NCI-H1105 (cell line): ENCODE results near the gene JAML.

Source experiments
- DNase-seq: peaks from one replicate; lab custom pipeline; 2025; lab: John Stamatoyannopoulos, UW

The JAML gene

DNA sequence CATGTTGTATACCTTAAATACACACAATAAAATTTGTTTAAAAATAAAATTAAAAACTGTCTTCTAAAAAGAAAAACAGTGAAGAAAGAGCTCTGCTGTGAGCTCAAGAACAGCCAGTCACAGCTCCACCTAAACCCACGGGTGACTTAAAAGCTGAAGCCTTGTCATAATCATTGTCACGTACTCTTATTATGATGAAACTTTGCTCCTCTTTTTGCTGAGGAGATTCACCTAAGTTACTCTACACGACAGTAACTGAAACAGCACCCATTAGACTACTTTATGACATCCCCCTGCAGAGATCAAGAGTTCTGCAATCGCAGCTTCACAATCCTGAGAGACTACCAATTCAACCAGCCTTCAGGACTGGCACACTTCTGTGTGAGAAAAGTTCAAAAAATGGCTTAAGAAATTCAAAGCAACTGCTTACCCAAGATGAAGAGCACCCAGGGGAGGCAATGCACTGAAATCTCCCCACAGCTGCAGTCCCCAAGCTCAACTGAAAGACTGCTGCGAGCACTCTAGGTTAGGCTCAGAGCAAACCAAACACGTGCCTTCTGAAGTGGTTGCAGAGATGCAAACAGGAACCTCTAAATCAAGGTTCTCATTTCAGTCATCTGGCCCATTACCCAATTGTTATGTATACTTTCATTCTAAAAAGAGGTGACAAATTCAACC lies at the start of gene JAML:
JAML (minus strand) TSS at position 501 of the 678 bp plus-strand sequence. CDS start 10,145 bp downstream, outside the sequence.
- DNase-seq = no peak

DNA sequence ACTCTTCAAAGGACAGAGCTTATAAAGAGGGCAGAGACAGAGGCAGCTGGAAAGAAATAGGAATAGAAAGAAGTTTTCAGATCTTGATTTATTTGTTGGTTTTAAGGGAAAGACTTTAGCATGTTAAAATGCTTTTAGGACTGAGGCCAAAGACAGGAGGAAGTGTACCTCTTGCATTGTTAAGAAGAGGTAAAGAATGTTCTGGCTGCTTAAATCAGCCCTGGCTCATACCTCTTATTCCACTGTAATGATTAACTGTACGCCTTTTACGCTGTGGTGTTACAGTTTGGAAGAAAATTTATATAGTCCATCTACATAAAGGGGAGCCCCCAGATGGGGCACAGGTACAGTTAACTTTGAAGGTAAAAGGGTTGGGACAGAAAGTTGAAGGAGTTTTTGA lies 49.4 kb upstream of the JAML start:
- no peak for DNase-seq

GRCh38 chr11:118272001-118272400 lies 47.2 kb upstream of the JAML start:
- DNase-seq = no peak

- DNase-seq = peak; percentile 28
Measured at GRCh38 chr11:118267486-118267885, 42.7 kb upstream of the JAML start.

DNA sequence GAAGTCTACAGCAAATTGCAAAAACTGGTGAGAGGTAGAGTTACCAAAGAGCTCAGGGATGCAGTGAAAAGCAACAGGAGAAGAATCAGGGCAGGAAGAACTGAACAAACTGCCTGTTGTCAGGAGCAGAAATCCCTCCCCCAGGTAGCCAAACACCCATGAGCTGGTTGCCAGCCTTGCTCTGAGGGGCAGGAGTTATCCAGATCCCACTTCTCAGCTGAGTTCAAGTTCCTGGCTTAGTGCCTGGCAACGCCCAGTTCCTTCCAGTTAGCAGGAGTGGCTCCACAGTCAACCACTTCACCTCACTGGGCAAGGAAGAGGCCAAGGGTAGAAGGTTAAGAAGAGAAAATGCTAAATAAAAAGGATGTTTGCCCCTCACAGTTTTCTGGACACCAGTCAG lies 41.1 kb upstream of the JAML start:
- no peak for DNase-seq

- DNase-seq = no peak
Measured at GRCh38 chr11:118264569-118265465, 40.0 kb upstream of the JAML start.

GRCh38 chr11:118263695-118264568 lies 39.1 kb upstream of the JAML start, which contains the start of gene MPZL2:
Gene MPZL2, minus strand, starts transcription at chr11:118264297. Its CDS starts 144 bp downstream, at chr11:118264153.
- peak; percentile 19 for DNase-seq

DNA sequence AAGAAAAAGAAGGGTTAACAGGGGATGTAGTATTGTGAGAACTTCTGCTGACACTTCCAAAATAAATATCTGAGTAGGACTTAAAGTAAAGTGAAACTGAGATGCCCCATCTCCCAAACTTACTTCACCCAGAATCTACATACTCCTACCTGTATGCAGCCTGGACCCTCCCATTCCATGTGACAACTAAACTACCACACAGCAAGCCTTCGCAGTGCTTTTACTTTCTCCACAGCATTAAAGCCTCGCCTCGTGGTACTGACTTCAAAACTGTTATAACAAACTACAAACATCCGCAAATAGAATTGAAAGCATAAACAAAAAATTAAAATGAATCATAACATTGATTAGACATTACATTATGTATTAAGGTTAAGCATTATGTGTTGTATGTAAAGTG lies 38.3 kb upstream of the JAML start:
- DNase-seq = no peak

- no peak for DNase-seq
Measured at GRCh38 chr11:118260353-118260752, 35.5 kb upstream of the JAML start.

DNA sequence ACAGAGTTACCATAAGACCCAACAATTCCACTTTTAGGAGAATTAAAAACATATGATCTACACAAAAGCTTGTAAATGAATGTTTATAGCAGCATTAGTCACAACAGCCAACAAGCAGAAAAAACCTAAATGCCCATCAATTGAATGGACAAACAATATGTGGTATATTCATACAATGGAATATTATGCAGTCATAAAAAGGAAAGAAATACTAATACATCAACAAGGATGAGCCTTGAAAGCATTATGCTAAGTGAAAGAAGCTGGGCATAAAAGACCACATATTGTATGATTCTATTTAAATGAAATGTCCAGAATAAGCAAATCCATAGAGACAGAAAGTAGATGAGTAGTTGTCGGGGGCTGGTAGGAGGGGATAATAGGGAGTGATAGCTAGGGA lies 34.3 kb upstream of the JAML start:
- DNase-seq = no peak

DNA sequence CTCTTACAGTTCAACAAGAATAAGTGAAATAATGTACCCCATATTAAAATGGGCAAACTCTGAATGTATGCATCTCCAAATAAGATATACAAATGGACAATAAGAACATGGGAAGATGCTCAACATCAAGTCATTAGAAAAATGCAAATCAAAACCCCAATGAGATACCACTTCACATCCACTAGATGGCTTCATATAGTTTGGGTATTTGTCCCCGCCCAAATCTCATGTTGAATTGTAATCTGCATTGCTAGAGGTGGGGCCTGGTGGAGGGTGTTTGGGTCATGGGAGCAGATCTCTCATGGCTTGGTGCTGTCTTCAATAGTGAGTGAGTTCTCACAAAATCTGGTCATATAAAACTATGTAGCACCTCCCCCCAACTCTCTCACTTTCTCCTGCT lies 33.6 kb upstream of the JAML start:
- no peak for DNase-seq

- DNase-seq = no peak
Measured at GRCh38 chr11:118252688-118253087, 27.9 kb upstream of the JAML start.

DNA sequence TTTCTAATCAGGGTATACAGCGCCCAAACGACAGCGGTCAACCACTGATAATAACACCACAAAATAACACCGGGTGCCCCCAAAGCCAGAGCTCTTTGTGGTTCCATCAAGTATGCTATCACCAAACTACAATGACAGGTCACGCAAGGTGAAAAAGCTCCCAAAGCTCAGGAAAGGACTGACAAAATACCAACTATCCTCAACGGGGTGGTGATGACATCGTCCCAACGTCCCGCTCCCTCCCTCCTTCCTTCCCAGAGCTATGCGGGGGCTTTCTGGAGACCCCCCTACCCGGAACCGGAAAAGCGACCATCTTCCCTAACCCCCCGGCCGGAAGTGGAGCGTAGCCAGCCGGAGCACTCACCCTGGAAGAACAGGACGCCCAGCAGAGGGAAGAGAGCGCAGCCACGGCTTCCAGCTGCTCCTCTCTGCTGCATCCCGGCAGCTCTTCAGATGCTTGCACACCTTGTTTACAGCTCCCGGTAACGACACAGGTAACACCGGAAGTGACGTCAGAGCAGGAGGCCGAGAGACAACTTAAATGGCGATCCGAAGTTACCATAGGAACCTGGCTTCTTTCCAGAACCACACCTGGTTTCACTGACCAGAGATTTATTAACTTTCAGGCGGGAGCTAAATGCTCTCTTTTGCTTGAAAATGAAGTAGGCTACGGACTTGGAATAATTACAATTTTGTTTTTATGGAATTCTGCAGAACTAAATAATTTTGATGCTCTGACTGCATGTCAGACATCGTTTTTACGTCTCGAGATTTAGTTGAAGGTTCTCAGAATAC lies 27.2 kb upstream of the JAML start, which contains the start of gene MPZL3:
MPZL3 (minus strand) TSS at position 508 of the 795 bp plus-strand sequence; CDS start at position 437, 71 bp downstream.
- DNase-seq = peak; percentile 99

DNA sequence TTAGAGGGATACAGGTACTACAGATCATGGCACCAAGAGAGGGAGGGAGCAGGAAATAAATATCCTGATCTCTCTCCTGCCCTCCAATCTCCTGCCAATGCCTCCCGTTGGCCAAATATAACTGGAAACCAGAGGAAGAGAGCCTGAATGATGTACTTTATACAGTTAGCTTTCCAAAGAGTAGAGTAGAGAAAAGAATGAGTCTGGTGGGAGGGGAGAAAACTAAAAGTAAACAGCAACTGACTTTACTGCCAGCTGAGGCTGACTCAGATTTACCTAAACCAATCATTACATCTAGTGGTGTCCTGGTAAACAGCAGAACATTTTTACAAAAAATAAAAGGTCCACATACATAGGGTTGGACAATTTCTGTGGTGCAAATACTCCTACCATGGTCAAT lies 22.2 kb upstream of the JAML start:
- DNase-seq = no peak

DNA sequence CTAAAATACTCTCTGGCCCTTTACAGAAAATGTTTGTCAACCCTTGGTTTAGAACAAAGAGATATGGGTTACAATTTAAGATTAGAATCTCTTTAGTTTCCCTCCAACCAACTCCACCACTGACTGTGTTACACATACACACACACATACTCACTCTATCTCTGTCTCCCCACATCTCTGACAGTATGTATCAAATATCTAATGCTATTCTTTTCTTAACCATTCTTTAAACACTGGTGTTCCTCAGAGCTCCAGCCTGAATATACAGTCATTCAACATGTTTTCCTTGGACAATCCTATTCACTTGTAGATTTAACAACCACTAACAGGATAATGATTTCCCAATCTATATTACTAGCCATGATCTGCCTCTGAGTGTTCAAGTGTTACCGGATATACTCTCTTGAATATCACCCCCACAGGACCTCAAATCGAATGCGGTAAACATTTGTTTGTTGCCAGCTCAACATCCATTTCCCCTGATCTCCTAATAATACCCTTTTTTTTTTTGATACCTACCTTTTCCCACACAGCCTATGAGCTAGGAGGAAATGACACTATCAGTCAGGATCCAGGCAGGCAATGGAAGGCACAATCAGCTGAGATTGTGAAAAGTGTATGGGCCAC lies 21.2 kb upstream of the JAML start:
- no peak for DNase-seq

- no peak for DNase-seq
Measured at GRCh38 chr11:118243993-118244762, 19.4 kb upstream of the JAML start.

DNA sequence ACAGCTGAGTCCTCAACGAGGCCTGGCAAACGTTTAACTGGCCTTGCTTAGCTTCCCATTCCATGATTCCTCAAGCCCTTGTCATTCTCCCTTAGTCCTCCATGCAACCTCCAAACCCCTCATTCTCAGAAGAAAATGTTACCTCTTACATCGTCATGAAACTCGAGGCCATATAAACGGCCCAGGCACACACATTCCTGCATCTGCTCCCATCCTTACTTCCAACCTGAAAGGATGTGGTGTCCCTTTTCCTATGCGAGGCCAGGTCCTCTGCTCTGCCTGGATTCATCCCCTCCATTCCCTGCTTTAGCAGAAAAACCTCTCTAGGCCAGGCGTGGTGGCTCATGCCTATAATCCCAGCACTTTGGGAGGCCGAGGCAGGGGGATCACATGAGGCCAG lies 18.4 kb upstream of the JAML start:
- no peak for DNase-seq

GRCh38 chr11:118241764-118242098 lies 16.9 kb upstream of the JAML start:
- DNase-seq = no peak

DNA sequence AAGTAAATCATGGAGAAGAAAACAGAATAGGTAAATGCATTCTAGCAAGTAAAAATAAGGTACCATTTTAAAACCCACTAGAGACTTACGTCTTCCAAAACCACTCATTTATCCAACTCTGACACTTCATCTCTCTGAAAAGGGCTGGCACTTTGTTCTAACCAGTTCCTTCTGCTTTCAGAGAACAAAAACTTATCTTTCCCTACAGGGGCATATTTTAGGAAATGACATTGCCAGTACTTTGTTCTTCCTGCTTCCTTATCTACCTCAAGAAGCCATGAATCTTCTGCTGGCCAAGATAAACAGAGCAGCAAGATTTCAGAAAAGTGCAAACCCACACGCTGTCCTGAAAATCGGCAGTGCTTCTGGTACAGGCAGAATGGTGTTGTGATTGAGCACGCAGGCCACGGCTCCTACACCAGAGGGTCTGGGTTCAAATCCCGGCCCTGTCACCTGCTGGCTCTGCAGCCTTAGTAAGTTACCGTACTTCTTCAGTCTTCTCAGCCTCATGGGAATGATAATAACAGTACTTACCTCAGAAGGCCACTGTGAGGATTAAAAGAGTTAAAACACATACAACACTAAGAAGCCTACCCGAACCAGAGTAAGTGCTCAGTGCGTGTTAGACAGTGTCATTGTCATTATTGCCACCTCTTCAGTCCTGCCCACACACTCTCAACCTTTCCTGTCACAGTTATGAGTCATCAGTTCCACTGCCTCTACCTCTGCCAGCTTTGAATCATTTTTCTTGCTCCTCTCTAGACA lies 16.4 kb upstream of the JAML start:
- no peak for DNase-seq
